Measurements from ENCODE around the gene AASDH.

DNA sequence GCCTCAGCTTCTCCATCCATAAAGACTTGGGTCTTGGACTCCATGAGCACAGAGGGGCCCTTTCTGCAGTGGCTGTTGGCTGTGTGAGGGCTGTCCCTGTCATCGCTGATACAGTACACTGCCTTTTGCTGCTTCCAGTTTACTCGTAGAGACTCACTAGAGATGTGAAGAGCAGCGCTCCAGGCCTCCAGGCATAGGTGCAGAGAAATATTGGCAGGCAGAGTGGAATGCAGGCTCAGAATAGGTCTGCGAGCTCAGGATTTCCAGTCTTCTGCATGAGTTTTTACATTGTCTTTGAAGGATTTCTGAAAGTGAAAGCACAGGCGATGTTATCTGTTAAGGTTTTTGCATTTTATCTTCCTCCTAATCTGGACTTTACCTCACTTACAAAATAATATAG, 97.4 kb downstream of the AASDH start:
- TF ChIP-seq, protein P1, sequence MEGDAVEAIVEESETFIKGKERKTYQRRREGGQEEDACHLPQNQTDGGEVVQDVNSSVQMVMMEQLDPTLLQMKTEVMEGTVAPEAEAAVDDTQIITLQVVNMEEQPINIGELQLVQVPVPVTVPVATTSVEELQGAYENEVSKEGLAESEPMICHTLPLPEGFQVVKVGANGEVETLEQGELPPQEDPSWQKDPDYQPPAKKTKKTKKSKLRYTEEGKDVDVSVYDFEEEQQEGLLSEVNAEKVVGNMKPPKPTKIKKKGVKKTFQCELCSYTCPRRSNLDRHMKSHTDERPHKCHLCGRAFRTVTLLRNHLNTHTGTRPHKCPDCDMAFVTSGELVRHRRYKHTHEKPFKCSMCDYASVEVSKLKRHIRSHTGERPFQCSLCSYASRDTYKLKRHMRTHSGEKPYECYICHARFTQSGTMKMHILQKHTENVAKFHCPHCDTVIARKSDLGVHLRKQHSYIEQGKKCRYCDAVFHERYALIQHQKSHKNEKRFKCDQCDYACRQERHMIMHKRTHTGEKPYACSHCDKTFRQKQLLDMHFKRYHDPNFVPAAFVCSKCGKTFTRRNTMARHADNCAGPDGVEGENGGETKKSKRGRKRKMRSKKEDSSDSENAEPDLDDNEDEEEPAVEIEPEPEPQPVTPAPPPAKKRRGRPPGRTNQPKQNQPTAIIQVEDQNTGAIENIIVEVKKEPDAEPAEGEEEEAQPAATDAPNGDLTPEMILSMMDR (conservative IDR thresholded peaks at IDR 0.05; ENCODE audit: low read length), result no peak
- no peak for TF ChIP-seq EZH2phosphoT487 (IDR thresholded peaks at IDR 0.05; ENCODE audit: borderline replicate concordance)

Measured in Loucy (cell line).